ENCODE data around the gene EXOC6B. TPM values are rescaled to one million over a fixed set of nuclear protein-coding genes. Genes with fewer than 3 reads are reported as not detected.

EXOC6B gene
- total and polyA plus RNA-seq, 10 of the 15 experiments (the other 5 are each of a cell fraction or from before 2014, with no cell fraction given), result 0.23 to 2.2 (median 1.2) TPM

- no peaks in the 10 kb centered on the region for H3K4me1 ChIP-seq (ENCODE audit: control insufficient read depth, insufficient read depth, low read length)
- no peak overlapping the region for H3K27ac ChIP-seq (ENCODE audit: control insufficient read depth, insufficient read depth)
- in situ Hi-C loops (cut with MboI), result no loop called here
- H3K4me2 ChIP-seq (ENCODE audit: control insufficient read depth, insufficient read depth), result no peak overlapping the region
- H3K9ac ChIP-seq (ENCODE audit: control insufficient read depth, insufficient read depth, low read length), result no peak overlapping the region
- no peaks in the 10 kb centered on the region for H3K27me3 ChIP-seq (replicated peaks in 1 of 2; ENCODE audit: control insufficient read depth in 2 of 2, insufficient read depth in 2 of 2, low read length in 1 of 2)
- no peaks in the 10 kb centered on the region for H4K20me1 ChIP-seq (ENCODE audit: control insufficient read depth, insufficient read depth)
- ChIA-PET POLR2A (interaction anchor here (0.7 kb wide), 1 partner anchor 23 kb away, joined by 3 read pairs; no protein-coding TSS in a partner anchor), SMC1A (ENCODE audit: uncharacterized antibody, unreplicated experiment) (interaction anchor here (0.5 to 0.9 kb wide), 2 partner anchors 12 to 308 kb away, joined by 3 read pairs; no protein-coding TSS in a partner anchor), RAD21 (ENCODE audit: unreplicated experiment) (interaction anchor here (0.6 to 1.0 kb wide), 2 partner anchors 11 to 103 kb away, joined by 3 read pairs; no protein-coding TSS in a partner anchor), CTCF (interaction anchor here (0.7 to 1.7 kb wide), 3 partner anchors 11 to 101 kb away, joined by 3 to 5 read pairs (median 4); no protein-coding TSS in a partner anchor)
- no peak for ATAC-seq
- no peak overlapping the region for H3K4me3 ChIP-seq
- intact Hi-C loops (cut with micrococcal nuclease; ENCODE audit: unreplicated experiment), result no loop called here
- H3K9me3 ChIP-seq (replicated peaks; ENCODE audit: control insufficient read depth, insufficient read depth, low read length), result no peaks in the 10 kb centered on the region
- 0% methylated on average over 1 of the region's 1 CpG for WGBS (ENCODE audit: insufficient coverage, insufficient replicate concordance, low lambda C conversion rate, missing lambda C conversion rate)
- H2AFZ ChIP-seq (ENCODE audit: control insufficient read depth, low read depth, low read length), result no peak overlapping the region
- no peaks in the 10 kb centered on the region for H3K36me3 ChIP-seq (ENCODE audit: control insufficient read depth in 2 of 2, insufficient read depth in 2 of 2, low read length in 1 of 2)
- DNase-seq (ENCODE audit: low read depth, low spot score), result no peak
- no peaks in the 10 kb centered on the region for H3K79me2 ChIP-seq (ENCODE audit: control insufficient read depth, insufficient read depth, low read length)
- FAIRE-seq, result no peak
- TF ChIP-seq CBFB (IDR thresholded peaks at IDR 0.05; ENCODE audit: low read depth), result no peak
- TF ChIP-seq ZNF384 (IDR thresholded peaks at IDR 0.05; ENCODE audit: borderline replicate concordance, low read depth, low read length), result no peak
- TF ChIP-seq POLR2A (IDR thresholded peaks at IDR 0.05; ENCODE audit: low read depth, low read length), result no peak
- no peak for TF ChIP-seq ASH2L (IDR thresholded peaks at IDR 0.05; ENCODE audit: borderline replicate concordance, low read depth)
- TF ChIP-seq PBX3 (IDR thresholded peaks at IDR 0.05; ENCODE audit: insufficient replicate concordance, low read depth, low read length), result no peak
- TF ChIP-seq TCF3 (IDR thresholded peaks at IDR 0.05; ENCODE audit: borderline replicate concordance, insufficient read depth, low read depth, low read length), result no peak
- TF ChIP-seq EGR1 (IDR thresholded peaks at IDR 0.05; ENCODE audit: borderline replicate concordance in 1 of 2, low read depth in 2 of 2, low read length in 2 of 2), result no peak
- no peak for TF ChIP-seq EP300 (IDR thresholded peaks at IDR 0.05; ENCODE audit: borderline replicate concordance in 1 of 2, control insufficient read depth in 1 of 2, low read depth in 2 of 2, low read length in 2 of 2)
- TF ChIP-seq CREB1 (IDR thresholded peaks at IDR 0.05; ENCODE audit: low read depth), result no peak
- no peak for TF ChIP-seq ATF7 (IDR thresholded peaks at IDR 0.05; ENCODE audit: low read depth)
- no peak for TF ChIP-seq ZNF217 (IDR thresholded peaks at IDR 0.05)
- TF ChIP-seq RELB (IDR thresholded peaks at IDR 0.05; ENCODE audit: low read depth), result no peak
- TF ChIP-seq BACH1 (IDR thresholded peaks at IDR 0.05; ENCODE audit: borderline replicate concordance), result no peak
- BruUV-seq (replicated peaks), result no TSS peak
Measured at GRCh38 chr2:72871060-72871459, 45.2 kb upstream of the EXOC6B start.

All from GM12878 (cell line).